HG03066 (cell line): ENCODE data around the gene CCDC77.
A peak's percentile ranks its signal among the peaks of the same experiment; 100 is the strongest.
"Not testable (repeated sequence)": the region's sequence is repeated elsewhere in the genome, so short reads cannot be mapped to it uniquely, and the experiment has no call there.

Experiments
- ATAC-seq: cut with Tn5 transposase; IDR thresholded peaks from one replicate; pipeline ENCODE4 v1.9.1; 2021; ENCODE audit warnings: low read depth; ENCODE audit not compliant: unreplicated experiment

The CCDC77 gene

GRCh38 chr12:401235-402028 is at the start of gene CCDC77:
TSS of gene CCDC77 (plus strand) at chr12:401644. CDS start at chr12:409384, 7,740 bp downstream.
- peak; percentile 97 for ATAC-seq

- ATAC-seq, result no peak
Observed at GRCh38 chr12:356276-356988, 45.0 kb upstream of the CCDC77 start.

GRCh38 chr12:359091-359490 is 42.4 kb upstream of the CCDC77 start:
- no peak for ATAC-seq

- ATAC-seq, result no peak
Observed at GRCh38 chr12:366820-367219, 34.6 kb upstream of the CCDC77 start.

GRCh38 chr12:367972-368371 is 33.5 kb upstream of the CCDC77 start:
- ATAC-seq, result no peak

GRCh38 chr12:370739-371485 is 30.5 kb upstream of the CCDC77 start:
- ATAC-seq, result not testable (repeated sequence)

GRCh38 chr12:386651-387050 is 14.8 kb upstream of the CCDC77 start:
- no peak for ATAC-seq

GRCh38 chr12:388012-388411 is 13.4 kb upstream of the CCDC77 start:
- no peak for ATAC-seq

- peak; percentile 31 for ATAC-seq
Observed at GRCh38 chr12:388541-389141, 12.8 kb upstream of the CCDC77 start.

GRCh38 chr12:389142-390096 is 12.0 kb upstream of the CCDC77 start, which contains the start of gene KDM5A:
TSS of gene KDM5A (minus strand) at chr12:389320. CDS start at chr12:389091, 229 bp downstream.
- peak; percentile 88 for ATAC-seq

GRCh38 chr12:400828-401227 is 616 bp upstream of the CCDC77 start:
- peak; percentile 11 for ATAC-seq

- no peak for ATAC-seq
Observed at GRCh38 chr12:402029-402389, 565 bp downstream of the CCDC77 start.

GRCh38 chr12:414859-415258 is 13.4 kb downstream of the CCDC77 start:
- no peak for ATAC-seq

GRCh38 chr12:418432-418831 is 17.0 kb downstream of the CCDC77 start:
- no peak for ATAC-seq

- ATAC-seq, result no peak
Observed at GRCh38 chr12:422526-422925, 21.1 kb downstream of the CCDC77 start.

GRCh38 chr12:435737-436136 is 34.3 kb downstream of the CCDC77 start:
- not testable (repeated sequence) for ATAC-seq

- no peak for ATAC-seq
Observed at GRCh38 chr12:442235-442884, 40.9 kb downstream of the CCDC77 start.

GRCh38 chr12:447141-447540 is 45.7 kb downstream of the CCDC77 start:
- no peak for ATAC-seq

- ATAC-seq, result no peak
Observed at GRCh38 chr12:449203-449602, 47.8 kb downstream of the CCDC77 start.
